Nucleus accumbens (tissue), 56 donors: ENCODE measurements around the gene FAM24B.

Experiments used
- DNase-seq, 56 donors: peaks; one replicate each; lab custom pipeline; 2025; lab: John Stamatoyannopoulos, UW

Gene FAM24B

GRCh38 chr10:122830273-122830964 lies 49.0 kb downstream of the FAM24B start:
- DNase-seq: no peak

DNA sequence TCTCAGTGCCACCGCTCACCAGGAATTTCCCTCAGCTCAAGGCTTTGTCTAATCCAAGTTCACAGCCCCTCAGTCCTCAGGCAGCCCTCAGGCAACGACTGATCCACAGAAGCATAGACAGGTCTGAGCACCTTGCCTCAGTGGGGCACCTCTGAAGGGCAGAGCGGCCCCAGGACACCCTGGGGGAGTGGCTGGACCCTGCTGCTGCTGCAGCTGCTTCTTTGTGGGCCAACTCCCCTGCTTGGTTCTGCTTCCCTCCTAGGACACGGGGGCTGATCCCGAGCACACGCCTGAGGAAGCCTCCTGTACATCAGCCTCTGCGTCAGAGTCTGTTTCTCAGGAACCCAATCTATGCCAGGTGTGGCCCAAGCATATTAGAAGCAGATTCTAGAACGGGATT lies 49.9 kb downstream of the FAM24B start:
- DNase-seq: no peak

DNA sequence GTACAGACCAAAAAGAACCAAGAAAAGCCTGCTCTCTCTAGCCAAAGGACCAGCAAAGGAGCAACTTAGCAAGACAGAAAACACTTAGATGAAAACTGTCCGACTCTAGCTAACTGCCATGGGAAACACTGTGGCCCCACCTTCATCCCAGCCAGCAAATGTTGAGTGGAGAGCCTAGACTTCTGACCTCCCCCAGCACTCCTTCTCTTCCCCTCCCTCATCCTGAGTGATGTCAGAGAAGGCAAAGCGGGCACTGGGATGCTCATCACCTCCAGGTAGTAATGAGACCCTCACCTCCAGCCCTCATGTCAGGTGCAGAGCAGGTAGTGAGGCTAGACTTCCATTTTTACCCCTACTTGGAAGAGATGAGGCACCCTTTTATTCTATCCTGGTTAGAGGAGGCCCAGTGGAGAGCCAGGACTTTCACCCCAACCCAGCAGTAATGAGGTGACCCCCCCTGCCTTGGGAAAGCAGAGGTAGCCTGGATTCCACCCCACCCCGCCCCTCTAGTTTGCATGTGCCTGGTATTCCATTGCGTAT lies 50.6 kb downstream of the FAM24B start:
- DNase-seq: no peak

- no peak for DNase-seq
These were observed 52.1 kb downstream of the FAM24B start for GRCh38 chr10:122827302-122827701.

DNA sequence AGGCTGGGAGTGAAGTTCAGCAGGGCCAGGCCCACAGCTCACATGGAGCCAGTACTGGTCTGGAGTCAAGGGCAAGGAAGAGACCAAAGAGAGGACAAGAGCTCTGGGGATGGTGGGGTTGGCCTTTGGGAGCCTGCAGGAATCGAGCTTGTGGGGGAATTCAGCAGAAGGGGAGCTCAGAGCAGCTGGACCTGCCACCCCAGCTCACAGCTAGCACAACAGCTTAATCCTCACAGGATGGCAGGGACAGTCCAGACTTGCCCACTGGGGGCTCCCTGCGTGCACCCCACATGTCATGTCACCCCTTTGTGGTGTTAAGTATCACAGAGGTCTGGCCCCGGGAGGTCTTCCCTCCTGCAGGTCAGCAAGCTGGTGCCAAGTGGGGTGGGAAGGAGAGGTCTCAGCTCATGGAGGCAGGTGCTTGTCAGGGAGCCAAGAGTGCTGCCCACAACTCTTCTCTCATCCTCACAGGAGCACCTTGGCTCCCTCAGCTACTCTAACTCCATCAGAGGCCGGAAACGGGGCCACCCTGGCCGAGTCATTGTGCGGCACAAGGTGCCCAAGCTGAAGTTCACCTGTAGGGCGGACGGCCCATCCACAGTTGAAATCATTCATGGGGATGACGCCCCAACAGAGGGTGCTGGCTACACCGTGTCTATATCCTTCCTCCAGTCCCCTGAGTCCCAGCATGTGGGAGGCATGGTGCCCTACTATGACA lies 56.2 kb downstream of the FAM24B start:
- DNase-seq: no peak

- DNase-seq: no peak
These were observed 57.6 kb downstream of the FAM24B start for GRCh38 chr10:122821808-122822207.

DNA sequence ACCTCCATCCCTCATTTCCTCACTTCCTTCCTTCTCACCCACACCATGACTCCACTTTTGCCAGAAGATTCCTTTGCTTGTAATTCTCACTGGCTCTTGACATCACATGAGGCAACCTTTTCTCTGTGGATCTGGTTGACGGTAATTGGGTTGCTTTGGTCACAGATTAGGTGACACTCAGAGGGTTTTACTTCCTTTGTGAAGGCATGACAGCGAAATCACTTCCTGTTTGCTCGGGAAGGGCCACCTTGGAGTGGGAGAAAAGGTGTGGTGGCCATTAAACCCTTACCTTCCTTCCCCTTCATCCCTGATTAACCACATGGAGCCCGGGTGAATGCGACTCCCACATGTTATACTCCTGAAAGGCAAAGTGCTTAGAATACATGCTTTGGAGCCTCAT lies 63.9 kb downstream of the FAM24B start:
- DNase-seq: no peak

DNA sequence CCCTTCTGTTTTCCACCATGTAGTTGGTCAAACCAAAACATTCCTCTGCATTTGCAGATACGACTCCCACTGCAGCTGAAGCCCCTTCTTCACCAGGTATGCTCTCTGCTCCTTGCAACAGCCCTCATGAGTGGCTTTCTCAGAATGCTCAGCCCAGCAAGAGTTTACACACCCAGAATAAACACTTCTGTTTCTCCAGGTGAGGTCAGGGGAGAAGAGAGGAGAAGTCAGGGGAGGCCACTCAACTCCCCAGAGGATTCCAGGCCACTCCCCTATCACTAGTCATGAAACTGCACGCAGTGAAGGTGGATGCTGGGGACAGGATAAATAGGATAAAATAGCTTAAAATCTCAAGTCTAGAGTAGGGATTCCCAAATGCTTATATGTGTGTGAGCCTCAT lies 64.9 kb downstream of the FAM24B start:
- DNase-seq: no peak

DNA sequence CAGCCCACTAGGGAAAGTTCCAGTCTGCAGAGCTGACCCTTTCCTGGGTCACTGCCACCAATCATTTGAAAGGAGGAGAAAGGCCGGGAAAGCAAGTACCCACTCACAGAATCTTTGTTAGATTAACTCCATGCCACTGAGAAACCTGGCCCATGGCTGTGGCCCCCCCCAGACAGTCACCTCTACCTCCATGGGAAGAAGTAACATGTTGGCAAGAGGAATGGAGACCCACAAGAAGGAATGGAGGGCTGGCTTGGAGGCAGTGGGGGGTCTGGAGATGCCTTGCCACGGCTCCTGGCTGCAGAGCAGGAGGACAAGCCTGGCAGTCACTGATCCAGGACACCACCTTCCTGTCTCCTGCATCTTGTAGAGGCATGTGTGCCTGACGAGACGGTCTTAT lies 66.6 kb downstream of the FAM24B start:
- no peak for DNase-seq

DNA sequence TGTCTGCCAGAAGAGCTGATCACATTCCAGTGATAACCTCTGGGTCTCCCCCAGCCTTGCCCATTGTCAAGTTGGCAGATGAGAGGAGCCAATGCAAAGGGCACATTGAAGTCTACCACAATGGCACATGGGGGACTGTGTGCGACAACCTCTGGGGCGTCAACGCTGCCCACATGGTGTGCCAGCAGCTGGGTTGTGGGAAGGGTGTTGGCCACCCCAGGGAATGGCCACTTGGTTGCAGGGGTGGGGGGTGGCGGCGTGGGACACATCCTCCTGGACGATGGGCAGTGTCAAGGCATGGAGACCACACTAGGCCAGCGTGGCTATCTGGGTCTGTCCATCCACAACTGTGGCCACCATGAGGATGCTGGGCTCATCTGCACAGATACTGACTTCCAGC lies 77.1 kb downstream of the FAM24B start:
- no peak for DNase-seq
